GM19467 (cell line): ENCODE measurements around the gene KLK5.
"Not testable (repeated sequence)": the region's sequence is repeated elsewhere in the genome, so short reads cannot be mapped to it uniquely, and the experiment has no call there.

Experiments
- ATAC-seq: cut with Tn5 transposase; IDR thresholded peaks from one replicate; pipeline ENCODE4 v1.9.1; 2021; ENCODE audit warnings: mild to moderate bottlenecking, moderate library complexity; ENCODE audit not compliant: unreplicated experiment

The KLK5 gene

DNA sequence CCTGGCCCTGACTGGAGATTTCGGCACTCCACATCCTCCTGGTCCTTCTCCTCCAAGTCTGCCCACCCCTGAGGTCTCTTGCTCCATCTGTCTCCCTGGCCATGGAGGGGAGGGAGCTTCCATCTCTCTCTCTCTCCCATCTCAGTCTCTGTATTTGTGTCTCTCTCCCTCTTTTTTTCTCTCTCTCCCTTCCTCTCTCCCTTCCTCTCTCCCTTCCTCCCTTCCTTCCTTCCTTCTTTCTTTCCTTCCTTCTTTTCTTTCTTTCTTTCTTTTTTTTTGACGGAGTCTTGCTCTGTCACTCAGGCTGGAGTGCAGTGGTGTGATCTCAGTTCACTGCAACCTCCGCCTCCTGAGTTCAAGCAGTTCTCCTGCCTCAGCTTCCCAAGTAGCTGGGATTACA is 17.0 kb upstream of the KLK5 start:
- not testable (repeated sequence) for ATAC-seq

GRCh38 chr19:50969413-50969760 is 16.5 kb upstream of the KLK5 start, which contains the start of gene KLK6:
Gene KLK6 (minus strand): TSS chr19:50969591. CDS start chr19:50968104, 1,487 bp downstream.
- ATAC-seq = no peak

DNA sequence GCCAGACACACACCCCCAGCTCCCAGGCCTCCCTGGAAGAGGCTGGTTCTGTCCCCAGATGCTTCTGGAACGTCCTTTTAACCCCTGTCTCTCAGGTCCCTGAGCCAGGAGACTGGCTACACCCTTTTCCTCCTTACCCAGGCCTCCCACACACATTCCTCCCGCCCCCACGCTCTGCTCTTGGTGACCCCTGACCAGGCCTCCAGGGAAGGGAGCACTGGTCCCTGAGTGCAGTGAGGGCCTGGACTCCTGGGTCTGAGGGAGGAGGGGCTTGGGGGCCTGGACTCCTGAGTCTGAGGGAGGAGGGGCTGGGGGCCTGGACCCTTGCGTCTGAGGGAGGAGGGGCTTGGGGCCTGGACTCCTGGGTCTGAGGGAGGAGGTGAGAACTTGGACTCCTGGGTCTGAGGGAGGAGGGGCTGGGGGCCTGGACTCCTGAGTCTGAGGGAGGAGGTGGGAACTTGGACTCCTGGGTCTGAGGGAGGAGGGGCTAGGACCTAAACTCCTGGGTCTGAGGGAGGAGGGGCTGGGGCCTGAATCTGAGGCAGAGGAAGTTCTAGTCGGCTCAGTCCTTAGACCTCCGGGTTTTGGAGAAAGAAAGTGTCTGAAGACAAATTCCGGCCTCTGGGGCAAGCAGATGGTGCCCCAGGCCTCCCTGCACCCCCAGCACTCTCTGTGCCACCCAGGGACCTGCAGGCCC is 16.0 kb upstream of the KLK5 start:
- ATAC-seq = no peak

GRCh38 chr19:50967929-50968715 is 15.3 kb upstream of the KLK5 start:
- no peak for ATAC-seq

GRCh38 chr19:50964266-50964665 is 11.4 kb upstream of the KLK5 start:
- ATAC-seq = no peak

DNA sequence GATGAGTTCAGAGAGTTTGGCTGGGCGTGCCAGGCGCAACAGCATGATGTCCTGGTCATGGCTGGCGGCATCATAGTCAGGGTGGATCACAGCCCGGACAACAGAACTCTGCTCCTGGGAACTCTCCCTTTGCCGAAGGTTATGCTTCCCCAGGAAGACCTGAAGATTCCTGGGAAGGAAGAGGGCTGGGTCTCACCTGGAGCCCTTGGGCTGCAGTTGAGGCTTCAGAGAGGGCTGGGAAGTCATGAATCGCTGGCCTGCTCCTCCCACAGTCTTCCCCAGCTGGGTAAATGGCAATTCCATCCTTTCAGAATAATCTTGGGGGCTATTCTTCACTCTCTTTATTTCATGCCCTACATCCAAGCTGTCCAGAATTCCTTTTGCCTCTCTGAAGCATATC is 10.5 kb upstream of the KLK5 start:
- no peak for ATAC-seq

- ATAC-seq = no peak
Observed at GRCh38 chr19:50962245-50962644, 9.4 kb upstream of the KLK5 start.

GRCh38 chr19:50959731-50960500 is 7.1 kb upstream of the KLK5 start:
- ATAC-seq = no peak

DNA sequence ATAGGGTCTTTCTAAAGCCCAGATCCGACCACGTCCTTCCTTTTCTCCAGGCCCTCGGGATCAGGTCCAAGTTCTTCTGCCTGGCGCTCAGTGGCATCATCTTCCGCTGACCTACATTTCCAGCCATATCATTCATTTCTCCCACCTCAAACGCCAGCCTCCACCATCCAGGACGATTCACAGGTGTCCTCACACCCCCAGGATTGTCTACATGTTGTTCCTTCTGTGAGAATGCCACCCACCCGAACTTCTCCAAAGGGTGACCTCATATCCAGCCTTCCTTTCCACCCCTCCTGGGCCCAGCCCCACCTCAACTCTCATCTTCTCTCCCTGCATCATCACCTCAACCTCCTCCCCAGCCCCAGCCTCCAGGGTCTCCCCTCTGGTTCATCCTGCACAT is 4.7 kb upstream of the KLK5 start:
- no peak for ATAC-seq

DNA sequence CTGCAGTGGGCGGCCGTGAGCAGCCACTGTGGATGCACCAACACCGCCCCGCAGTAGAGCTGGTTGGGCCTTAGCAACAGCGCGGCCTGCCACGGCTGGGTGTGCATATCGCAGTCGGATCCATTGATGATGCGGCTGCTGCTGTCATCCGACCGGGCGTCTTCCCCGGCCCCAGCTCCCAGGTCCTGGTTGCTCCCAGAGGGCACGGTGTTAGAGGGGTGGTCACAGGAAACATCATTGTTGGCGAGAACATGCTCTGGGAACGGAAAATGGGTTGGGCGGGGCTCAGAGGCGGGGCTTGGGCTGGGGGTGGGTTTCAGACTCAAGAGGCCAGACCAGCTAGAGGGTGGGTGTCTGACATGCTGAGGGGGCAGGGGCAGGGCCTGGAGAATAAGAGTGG is 3.0 kb downstream of the KLK5 start:
- no peak for ATAC-seq

- no peak for ATAC-seq
Observed at GRCh38 chr19:50947123-50947522, 5.7 kb downstream of the KLK5 start.

GRCh38 chr19:50944795-50945194 is 8.0 kb downstream of the KLK5 start:
- ATAC-seq = no peak

DNA sequence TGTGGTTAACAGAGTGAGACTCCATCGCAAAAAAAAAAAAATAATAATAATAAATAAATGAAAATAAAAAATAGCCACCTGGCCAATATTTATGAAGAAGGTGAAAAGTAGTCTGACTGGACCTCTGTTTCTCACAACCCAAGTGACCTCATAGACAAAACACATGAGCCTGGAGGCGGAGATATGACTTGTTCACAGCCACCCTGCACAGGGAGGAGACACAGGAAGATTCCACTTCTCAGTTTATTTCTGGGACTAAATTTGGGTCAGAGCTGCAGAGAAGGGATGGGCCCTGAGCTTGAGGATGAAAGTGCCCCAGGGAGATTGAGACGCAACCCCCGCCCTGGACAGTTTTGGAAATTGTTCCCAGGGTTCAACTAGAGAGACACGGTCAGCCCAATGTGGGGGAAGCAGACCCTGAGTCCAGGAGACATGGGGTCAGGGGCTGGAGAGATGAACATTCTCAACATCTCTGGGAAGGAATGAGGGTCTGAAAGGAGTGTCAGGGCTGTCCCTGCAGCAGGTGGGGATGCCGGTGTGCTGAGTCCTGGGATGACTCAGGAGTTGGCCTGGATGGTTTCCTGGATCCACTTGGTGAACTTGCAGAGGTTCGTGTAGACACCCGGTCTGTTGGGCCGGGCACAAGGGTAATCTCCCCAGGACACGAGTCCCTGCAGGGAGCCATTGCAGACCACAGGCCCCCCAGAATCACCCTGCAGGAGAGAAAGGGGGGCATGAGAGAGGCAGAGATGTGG is 9.6 kb downstream of the KLK5 start:
- ATAC-seq = no peak

- no peak for ATAC-seq
Observed at GRCh38 chr19:50939596-50939995, 13.2 kb downstream of the KLK5 start.

DNA sequence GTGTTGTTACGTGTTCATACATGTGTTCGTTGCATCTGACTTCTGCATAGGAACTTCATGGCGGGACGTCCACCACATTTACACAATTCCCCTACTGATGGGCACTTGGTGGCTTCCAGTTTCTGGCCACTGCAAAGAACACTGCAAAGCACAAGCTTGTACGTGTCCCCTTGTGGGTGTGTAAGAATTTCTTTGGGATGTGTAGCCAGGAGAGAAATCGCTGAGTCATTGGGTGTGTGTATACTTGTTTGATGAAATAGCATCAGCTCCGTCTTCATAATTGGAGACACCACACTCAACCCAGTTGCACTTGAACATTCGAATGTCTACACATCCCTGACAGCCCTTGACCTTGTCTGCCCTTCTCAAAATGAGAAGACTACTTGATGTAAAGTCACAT is 19.2 kb downstream of the KLK5 start:
- ATAC-seq = no peak

DNA sequence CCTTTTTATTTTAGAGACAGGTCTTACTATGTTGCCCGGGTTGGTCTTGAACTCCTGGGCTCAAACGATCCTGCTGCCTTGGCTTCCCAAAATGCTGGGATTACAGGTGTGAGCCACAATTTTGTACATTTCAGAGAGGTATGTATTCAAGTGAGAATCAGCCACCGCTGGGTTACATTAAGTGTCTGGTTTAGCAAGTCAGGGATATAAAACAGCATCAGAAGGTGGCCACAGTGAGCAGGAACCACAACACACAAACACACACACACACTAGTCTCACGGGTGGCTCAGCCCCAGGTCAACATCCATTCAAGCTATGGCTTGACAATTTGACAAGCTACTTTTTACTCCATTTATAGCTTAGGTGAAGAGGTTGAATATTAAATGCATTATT is 20.2 kb downstream of the KLK5 start:
- no peak for ATAC-seq

- ATAC-seq = no peak
Observed at GRCh38 chr19:50932018-50932689, 20.7 kb downstream of the KLK5 start.

- ATAC-seq = no peak
Observed at GRCh38 chr19:50931023-50931422, 21.8 kb downstream of the KLK5 start.

DNA sequence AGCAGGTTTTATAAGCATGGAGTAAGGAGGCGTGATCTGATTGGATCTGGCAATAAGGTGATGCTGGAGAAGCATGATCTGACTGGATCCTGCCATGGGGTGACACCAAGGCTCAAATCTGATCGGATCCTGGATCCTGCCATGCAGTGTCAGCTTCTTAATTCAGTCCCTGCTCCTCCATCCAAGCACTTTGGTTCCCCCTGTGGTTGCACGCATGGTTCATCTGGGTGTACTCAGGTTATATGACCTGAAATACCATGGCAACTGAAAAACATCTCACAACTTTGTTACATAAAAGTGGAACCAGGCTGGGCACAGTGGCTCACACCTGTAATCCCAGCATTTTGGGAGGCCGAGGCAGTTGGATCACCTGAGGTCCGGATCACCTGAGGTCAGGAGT is 24.0 kb downstream of the KLK5 start:
- no peak for ATAC-seq

GRCh38 chr19:50926144-50926543 is 26.7 kb downstream of the KLK5 start:
- ATAC-seq = no peak

DNA sequence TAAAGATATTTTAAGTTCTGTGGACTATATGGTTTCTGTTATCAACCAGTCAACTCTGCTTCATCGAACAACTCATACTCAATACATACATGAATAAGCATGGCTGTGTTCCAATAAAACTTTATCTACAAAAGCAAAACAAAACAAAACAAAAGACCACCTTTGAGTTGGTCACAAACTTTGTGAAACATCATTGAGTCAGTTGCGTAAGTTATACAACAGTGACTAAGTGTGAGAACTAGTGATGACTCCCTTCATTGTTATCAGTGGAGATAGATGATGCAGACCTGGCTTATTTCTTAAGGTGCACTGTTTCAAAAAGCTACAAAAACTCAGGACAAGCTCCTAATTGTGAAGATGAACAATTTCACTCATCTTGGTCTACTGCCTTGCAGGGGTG is 27.1 kb downstream of the KLK5 start:
- no peak for ATAC-seq
